CD4-positive, alpha-beta memory T cell (primary cell): ENCODE data around the gene C5orf34. TPM values are rescaled to one million over a fixed set of nuclear protein-coding genes. Genes with fewer than 3 reads are reported as not detected.
"Not testable (repeated sequence)": the region's sequence is repeated elsewhere in the genome, so short reads cannot be mapped to it uniquely, and the experiment has no call there.

ENCODE experiments used
- CTCF ChIA-PET: fragments of 350-600 bp; sonication (Branson Sonifier 250); formaldehyde crosslinking; loops from one replicate; lab custom pipeline; 2021; ENCODE audit warnings: inconsistent platforms; ENCODE audit not compliant: partially characterized antibody; lab: Charles Lee
- POLR2A ChIA-PET: fragments of 350-600 bp; sonication (Branson Sonifier 250); formaldehyde crosslinking; loops from one replicate; lab custom pipeline; 2021; ENCODE audit not compliant: partially characterized antibody; lab: Charles Lee
- DNase-seq, 5 donors: peaks; one replicate each; pipeline versions ENCODE4 v3.0.0 to v3.0.0-alpha.2; 2020 to 2022; ENCODE audit warnings: mixed read lengths in 1 of 5
- H3K27ac ChIP-seq: one replicate; pipeline ENCODE4 v1.7.0; 2013; ENCODE audit warnings: low read depth, low read length
- H3K27me3 ChIP-seq: 2 replicates; pipeline ENCODE4 v1.7.0; 2013; ENCODE audit warnings: mild to moderate bottlenecking, low read length, moderate library complexity; ENCODE audit not compliant: insufficient read depth
- H3K36me3 ChIP-seq: 2 replicates; pipeline ENCODE4 v1.7.0; 2013; ENCODE audit warnings: mild to moderate bottlenecking, low read length, moderate library complexity; ENCODE audit not compliant: insufficient read depth
- H3K4me1 ChIP-seq: 2 replicates; pipeline ENCODE4 v1.7.0; 2013; ENCODE audit warnings: mild to moderate bottlenecking, low read length, moderate library complexity; ENCODE audit not compliant: insufficient read depth
- H3K4me3 ChIP-seq, 2 donors: one replicate each; pipeline ENCODE4 v1.7.0; 2013; ENCODE audit warnings: low read length in 2 of 2, mild to moderate bottlenecking in 1 of 2
- H3K9me3 ChIP-seq, 2 donors: one replicate each; pipeline ENCODE4 v1.7.0; 2013; ENCODE audit warnings: low read length in 2 of 2, control low read depth in 1 of 2; ENCODE audit not compliant: control insufficient read depth in 1 of 2
- H3K27ac Mint-ChIP-seq, 7 donors: one replicate each; pipeline ENCODE4 v1.8.0; 2020 to 2021; ENCODE audit warnings: mixed read lengths in 7 of 7, mild to moderate bottlenecking in 6 of 7, inconsistent platforms in 3 of 7, moderate library complexity in 3 of 7
- H3K27me3 Mint-ChIP-seq, 2 donors: one replicate each; pipeline ENCODE4 v1.8.0; 2020 to 2021; ENCODE audit warnings: mixed read lengths in 2 of 2
- H3K36me3 Mint-ChIP-seq, 2 donors: one replicate each; pipeline ENCODE4 v1.8.0; 2020 to 2021; ENCODE audit warnings: mixed read lengths in 2 of 2, inconsistent platforms in 1 of 2, mild to moderate bottlenecking in 1 of 2
- H3K4me1 Mint-ChIP-seq, 4 donors: one replicate each; pipeline ENCODE4 v1.8.0; 2020 to 2021; ENCODE audit warnings: mixed read lengths in 4 of 4, mild to moderate bottlenecking in 1 of 4
- H3K4me3 Mint-ChIP-seq, 8 donors: one replicate each; pipeline ENCODE4 v1.8.0; 2020 to 2021; ENCODE audit warnings: mixed read lengths in 8 of 8, mild to moderate bottlenecking in 7 of 8, moderate library complexity in 6 of 8, inconsistent platforms in 3 of 8
- H3K9me3 Mint-ChIP-seq, 8 donors: one replicate each; pipeline ENCODE4 v1.8.0; 2020 to 2021; ENCODE audit warnings: mixed read lengths in 8 of 8, mild to moderate bottlenecking in 5 of 8, inconsistent platforms in 3 of 8, moderate library complexity in 1 of 8
- intact Hi-C: fragments of 100-400 bp; cut with micrococcal nuclease; formaldehyde crosslinking; loops from one replicate; pipeline ENCODE4 v1.15.1; 2023
- polyA plus RNA-seq, 2 donors: library from polyadenylated mRNA; unstranded; fragments of 300-500 nt; fragmentation: Illumina TruSeq; gene quantifications; one replicate each; pipeline ENCODE4 v1.2.3, GENCODE V29; 2021
- total RNA-seq, 2 experiments: library from RNA; stranded (reverse); gene quantifications; one replicate each; pipeline ENCODE4 v1.2.3, GENCODE V29; 2021

C5orf34 gene
- total and polyA plus RNA-seq, 4 experiments from 2014 or later, result 0.60 to 2.9 (median 1.9) TPM

DNA sequence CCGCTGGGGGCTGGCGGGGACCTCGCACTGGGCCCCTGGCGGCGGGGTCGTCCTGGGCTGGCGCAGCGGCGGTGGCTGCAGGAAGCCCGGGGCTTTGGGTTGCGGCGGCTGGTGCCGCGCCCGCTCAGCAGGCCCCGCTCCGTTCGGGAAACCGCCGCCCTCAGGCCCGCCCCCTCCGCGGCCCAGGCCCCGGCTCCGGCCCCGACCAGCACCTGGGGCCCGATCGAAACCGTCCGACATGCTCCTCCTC, 41.6 kb upstream of the C5orf34 start:
- CTCF ChIA-PET, result interaction anchor here (2.1 to 5.8 kb wide), 3 partner anchors 44 to 72 kb away, joined by 7 to 36 read pairs (median 8); partner anchors contain the start of genes NNT and TMEM267
- POLR2A ChIA-PET, result interaction anchor here (0.6 to 9.5 kb wide), 6 partner anchors 32 to 75 kb away, joined by 3 to 124 read pairs (median 8); partner anchors contain the start of genes C5orf34, NNT and TMEM267
- H3K4me3 ChIP-seq, result peak overlapping the region in 1 of 2 donors; percentile 84
- H3K9me3 Mint-ChIP-seq, DNase-seq, H3K36me3 ChIP-seq, H3K27me3 Mint-ChIP-seq, H3K27me3 ChIP-seq, H3K9me3 ChIP-seq: not testable (repeated sequence)
- Mint-ChIP-seq H3K27ac (peak overlapping the region in 2 of 7 donors; percentile 15 to 98), H3K4me1 (peaks cover 7 to 13% (median 10%) of the 10 kb centered on the region in 4 donors), H3K4me3 (peak overlapping the region in 6 of 8 donors; percentile 33 to 96 (median 90)), H3K36me3 (peaks cover 0 to 14% of the 10 kb centered on the region in 2 donors)
- peaks cover 45% of the 10 kb centered on the region for H3K4me1 ChIP-seq
- H3K27ac ChIP-seq, result peak overlapping the region; percentile 84
- intact Hi-C loops, result loop anchor here (1.0 to 5.0 kb wide), 4 partner anchors 73 to 1251 kb away; partner anchors contain the start of genes MRPS30 and TMEM267

DNA sequence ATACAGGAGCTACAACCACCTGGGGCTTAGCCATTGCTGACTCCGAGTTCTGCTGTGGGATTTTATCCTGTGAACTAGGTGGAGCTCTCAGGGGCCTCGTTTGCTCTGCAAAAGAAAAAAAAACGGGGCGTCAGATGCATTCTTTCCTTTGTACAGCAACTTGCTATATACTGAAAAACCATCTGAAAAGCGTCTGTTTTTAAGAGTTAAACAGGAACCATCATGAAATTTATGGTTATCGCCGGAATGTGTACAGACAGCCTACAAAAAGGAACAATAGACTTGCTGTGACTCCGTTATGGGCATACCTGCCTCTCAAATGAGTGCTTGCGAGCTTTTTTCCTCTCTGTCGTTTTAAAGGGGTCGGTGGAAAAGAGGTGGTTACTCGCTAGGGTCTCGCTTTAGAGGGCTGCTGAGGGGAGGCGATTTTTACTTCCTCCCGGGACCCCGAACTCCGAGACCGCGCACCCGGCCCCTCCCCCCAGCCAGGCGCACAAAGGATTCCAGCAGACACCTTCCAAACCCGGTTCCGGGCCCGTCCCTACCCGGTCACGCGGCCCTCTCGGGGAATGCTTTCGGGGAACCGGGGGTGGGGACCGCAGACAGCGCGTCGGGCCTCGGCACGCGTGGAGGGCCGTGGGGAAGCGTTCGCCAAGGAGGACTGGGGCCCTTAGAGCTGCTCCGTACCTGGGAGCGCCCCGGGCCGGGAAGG, 41.1 kb upstream of the C5orf34 start:
- ChIA-PET POLR2A (interaction anchor here (0.6 to 9.5 kb wide), 7 partner anchors 22 to 75 kb away, joined by 3 to 124 read pairs (median 7); partner anchors contain the start of genes C5orf34, NNT and TMEM267), CTCF (interaction anchor here (0.7 to 5.8 kb wide), 6 partner anchors 13 to 77 kb away, joined by 3 to 36 read pairs (median 7); partner anchors contain the start of genes NNT and TMEM267)
- Mint-ChIP-seq H3K4me3 (peak overlapping the region; percentile 90 to 96 (median 94)), H3K36me3 (peaks cover under 1 to 16% of the 10 kb centered on the region in 2 donors), H3K4me1 (peaks cover 7 to 13% (median 12%) of the 10 kb centered on the region in 4 donors), H3K9me3 (no peaks in the 10 kb centered on the region), H3K27me3 (no peaks in the 10 kb centered on the region), H3K27ac (peak overlapping the region in 6 of 7 donors; percentile 91 to 97 (median 94))
- Histone ChIP-seq H3K27me3 (no peaks in the 10 kb centered on the region), H3K36me3 (no peaks in the 10 kb centered on the region), H3K4me3 (peak overlapping the region; percentile 32 to 84), H3K4me1 (peaks cover 50% of the 10 kb centered on the region), H3K9me3 (no peaks in the 10 kb centered on the region), H3K27ac (peak overlapping the region; percentile 84)
- intact Hi-C loops, result loop anchor here (1.0 to 5.0 kb wide), 4 partner anchors 73 to 1251 kb away; partner anchors contain the start of genes MRPS30 and TMEM267
- peak in 1 of 5 donors; percentile 57 for DNase-seq

DNA sequence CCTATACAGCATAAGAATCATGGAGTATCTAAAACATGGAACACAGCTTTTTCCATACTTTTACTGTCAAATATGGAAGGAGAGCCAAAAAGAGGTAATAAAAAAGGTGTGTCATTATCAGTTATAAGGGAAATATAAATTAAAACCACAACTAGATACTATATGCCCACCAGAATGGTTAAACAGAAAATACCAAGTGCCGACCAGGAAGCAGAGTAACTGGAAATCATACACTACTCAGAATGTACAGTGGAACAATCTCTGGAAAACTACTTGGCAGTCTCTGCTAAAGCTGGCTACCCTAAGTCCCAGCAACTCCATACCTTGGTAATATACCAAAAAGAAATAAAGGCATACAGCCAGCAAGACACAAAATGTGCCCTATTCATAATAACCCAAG, 39.5 kb upstream of the C5orf34 start:
- intact Hi-C loops, result no loop called here
- peaks cover 53% of the 10 kb centered on the region for H3K4me1 ChIP-seq
- Mint-ChIP-seq H3K36me3 (peaks cover 6 to 25% of the 10 kb centered on the region in 2 donors), H3K27me3 (no peaks in the 10 kb centered on the region), H3K27ac (peak overlapping the region in 1 of 7 donors; percentile 33), H3K4me3 (peak overlapping the region in 1 of 8 donors; percentile 94), H3K9me3 (no peaks in the 10 kb centered on the region), H3K4me1 (peaks cover 9 to 19% (median 14%) of the 10 kb centered on the region in 4 donors)
- H3K27me3 ChIP-seq, result no peaks in the 10 kb centered on the region
- POLR2A ChIA-PET, result interaction anchor here (0.9 to 9.5 kb wide), 6 partner anchors 30 to 562 kb away, joined by 3 to 124 read pairs (median 6); partner anchors contain the start of genes C5orf34, NNT and TMEM267
- H3K4me3 ChIP-seq, result no peak overlapping the region
- peaks cover 3% of the 10 kb centered on the region for H3K36me3 ChIP-seq
- H3K9me3 ChIP-seq, result no peaks in the 10 kb centered on the region
- DNase-seq, result no peak
- CTCF ChIA-PET, result interaction anchor here (0.8 to 5.8 kb wide), 6 partner anchors 12 to 642 kb away, joined by 3 to 36 read pairs (median 6); partner anchors contain the start of genes NNT and TMEM267
- no peak overlapping the region for H3K27ac ChIP-seq

DNA sequence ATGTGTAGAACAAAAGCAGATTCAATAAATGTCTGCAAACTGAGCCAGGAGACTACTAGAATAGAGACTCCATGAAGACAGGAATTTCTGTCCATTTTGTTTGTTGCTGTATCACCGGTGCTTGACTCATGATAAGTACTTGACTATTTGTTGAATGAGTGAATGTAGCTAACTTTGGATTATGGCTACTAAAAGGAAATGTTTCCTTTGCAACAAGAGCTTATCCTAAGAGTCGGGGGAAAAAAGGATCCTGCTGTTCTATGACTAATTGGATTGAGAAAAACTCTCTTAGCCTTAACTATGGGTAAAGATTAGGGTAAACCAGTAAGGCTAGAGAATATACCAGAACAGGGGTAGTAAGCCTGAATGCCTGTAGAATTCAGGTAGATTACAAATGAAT, 38.4 kb upstream of the C5orf34 start:
- DNase-seq, result no peak
- no peak overlapping the region for H3K4me3 Mint-ChIP-seq
- no peak overlapping the region for H3K27ac ChIP-seq
- H3K36me3 Mint-ChIP-seq, result peaks cover 10 to 31% of the 10 kb centered on the region in 2 donors
- ChIA-PET CTCF (interaction anchor here (0.6 to 5.8 kb wide), 2 partner anchors 26 to 69 kb away, joined by 3 to 36 read pairs; partner anchors contain the start of gene TMEM267), POLR2A (interaction anchor here (2.0 to 9.5 kb wide), 2 partner anchors 38 to 68 kb away, joined by 4 to 124 read pairs; partner anchors contain the start of genes C5orf34 and TMEM267)
- intact Hi-C loops, result no loop called here
- H3K27ac Mint-ChIP-seq, result no peak overlapping the region
- peaks cover 3% of the 10 kb centered on the region for H3K36me3 ChIP-seq
- no peak overlapping the region for H3K4me3 ChIP-seq
- H3K27me3 Mint-ChIP-seq, result no peaks in the 10 kb centered on the region
- peaks cover 14 to 22% (median 18%) of the 10 kb centered on the region in 4 donors for H3K4me1 Mint-ChIP-seq
- no peaks in the 10 kb centered on the region for H3K27me3 ChIP-seq
- no peaks in the 10 kb centered on the region for H3K9me3 Mint-ChIP-seq
- no peaks in the 10 kb centered on the region for H3K9me3 ChIP-seq
- peaks cover 53% of the 10 kb centered on the region for H3K4me1 ChIP-seq

DNA sequence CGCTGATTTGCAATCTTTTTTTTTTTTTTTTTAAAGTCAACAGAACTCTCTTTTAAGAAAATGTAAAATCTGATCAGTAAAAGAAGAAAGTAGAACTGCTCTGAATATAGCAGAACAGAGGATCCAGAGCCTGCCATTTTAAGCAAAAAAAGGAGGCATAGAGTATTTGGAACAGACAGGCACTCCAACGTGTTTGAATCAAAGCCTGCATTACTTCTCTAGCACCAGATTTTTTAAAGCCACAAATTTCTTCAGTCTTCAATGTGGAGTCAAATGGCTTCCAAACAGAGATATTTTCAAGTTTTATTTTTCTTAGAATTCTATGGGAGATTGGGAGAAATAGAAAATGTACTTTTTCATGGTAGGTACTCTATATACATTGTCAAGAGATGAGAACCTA, 36.8 kb upstream of the C5orf34 start:
- no peak overlapping the region for H3K4me3 Mint-ChIP-seq
- DNase-seq, result no peak
- H3K9me3 Mint-ChIP-seq, result no peaks in the 10 kb centered on the region
- Histone ChIP-seq H3K4me1 (peaks cover 53% of the 10 kb centered on the region), H3K9me3 (no peaks in the 10 kb centered on the region), H3K4me3 (no peak overlapping the region), H3K27ac (no peak overlapping the region), H3K27me3 (no peaks in the 10 kb centered on the region), H3K36me3 (peaks cover 14% of the 10 kb centered on the region)
- H3K27ac Mint-ChIP-seq, result no peak overlapping the region
- H3K27me3 Mint-ChIP-seq, result no peaks in the 10 kb centered on the region
- ChIA-PET POLR2A (interaction anchor here (9.5 kb wide), 1 partner anchor 67 kb away, joined by 124 read pairs; the partner anchor contains the start of gene TMEM267), CTCF (interaction anchor here (5.8 kb wide), 1 partner anchor 67 kb away, joined by 36 read pairs; the partner anchor contains the start of gene TMEM267)
- H3K4me1 Mint-ChIP-seq, result peaks cover 6 to 20% (median 16%) of the 10 kb centered on the region in 4 donors
- intact Hi-C loops, result no loop called here
- H3K36me3 Mint-ChIP-seq, result peaks cover 10 to 39% of the 10 kb centered on the region in 2 donors

DNA sequence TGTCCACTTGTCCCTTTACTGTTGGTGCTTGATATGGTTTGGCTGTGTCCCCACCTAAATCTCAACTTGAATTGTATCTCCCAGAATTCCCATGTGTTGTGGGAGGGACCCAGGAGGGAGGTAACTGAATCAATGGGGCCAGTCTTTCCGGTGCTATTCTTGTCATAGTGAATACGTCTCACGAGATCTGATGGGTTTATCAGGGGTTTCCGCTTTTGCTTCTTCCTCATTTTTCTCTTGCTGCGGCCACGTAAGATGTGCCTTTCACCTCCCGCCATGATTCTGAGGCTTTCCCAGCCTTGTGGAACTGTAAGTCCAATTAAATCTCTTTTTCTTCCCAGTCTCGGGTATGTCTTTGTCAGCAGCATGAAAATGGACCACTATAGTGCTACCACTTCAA, 34.3 kb upstream of the C5orf34 start:
- H3K36me3 Mint-ChIP-seq, result peaks cover 29 to 51% of the 10 kb centered on the region in 2 donors
- POLR2A ChIA-PET, H3K4me3 ChIP-seq, H3K27me3 Mint-ChIP-seq, DNase-seq, CTCF ChIA-PET, H3K4me3 Mint-ChIP-seq, H3K9me3 Mint-ChIP-seq, H3K9me3 ChIP-seq, intact Hi-C loops, H3K27ac ChIP-seq, H3K27me3 ChIP-seq: not testable (repeated sequence)
- H3K4me1 Mint-ChIP-seq, result peaks cover 16 to 23% (median 20%) of the 10 kb centered on the region in 4 donors
- H3K27ac Mint-ChIP-seq, result peak overlapping the region in 2 of 7 donors; percentile 26 to 75
- Histone ChIP-seq H3K4me1 (peaks cover 35% of the 10 kb centered on the region), H3K36me3 (peaks cover 33% of the 10 kb centered on the region)

DNA sequence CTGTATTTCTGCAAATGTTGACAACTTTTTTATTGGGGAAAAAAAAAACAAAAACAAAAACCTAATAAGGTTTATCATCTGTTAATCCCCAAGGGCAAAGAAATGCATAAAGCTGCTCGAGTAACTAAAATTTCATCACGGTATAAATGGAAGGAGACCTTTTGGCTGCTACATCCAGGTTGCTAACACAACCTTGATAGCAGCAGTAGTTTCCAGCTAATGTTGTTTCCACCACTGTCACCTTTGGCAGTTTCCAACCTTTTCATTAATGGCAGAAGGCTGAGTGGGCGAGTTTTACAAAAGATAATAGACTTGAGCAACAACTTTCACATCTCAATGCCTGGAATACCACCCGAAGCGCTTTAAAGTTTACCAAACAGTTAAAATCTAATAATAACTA, 33.4 kb upstream of the C5orf34 start:
- Mint-ChIP-seq H3K9me3 (no peaks in the 10 kb centered on the region), H3K27ac (no peak overlapping the region), H3K27me3 (no peaks in the 10 kb centered on the region), H3K4me3 (no peak overlapping the region), H3K36me3 (peaks cover 33 to 57% of the 10 kb centered on the region in 2 donors), H3K4me1 (peaks cover 20 to 28% (median 24%) of the 10 kb centered on the region in 4 donors)
- ChIA-PET CTCF (no interaction called here), POLR2A (no interaction called here)
- intact Hi-C loops, result no loop called here
- H3K4me3 ChIP-seq, result no peak overlapping the region
- H3K9me3 ChIP-seq, result no peaks in the 10 kb centered on the region
- H3K27me3 ChIP-seq, result no peaks in the 10 kb centered on the region
- H3K27ac ChIP-seq, result no peak overlapping the region
- H3K36me3 ChIP-seq, result peaks cover 38% of the 10 kb centered on the region
- no peak for DNase-seq
- peaks cover 26% of the 10 kb centered on the region for H3K4me1 ChIP-seq
